Epidermal melanocyte (primary cell): ENCODE data around the gene LILRB5.
"Not testable (repeated sequence)": the region's sequence is repeated elsewhere in the genome, so short reads cannot be mapped to it uniquely, and the experiment has no call there.

ENCODE experiments used
- DNase-seq: peaks from one replicate; pipeline ENCODE4 v3.0.0; 2011; ENCODE audit warnings: low spot score; ENCODE audit not compliant: insufficient read length

LILRB5 gene

DNA sequence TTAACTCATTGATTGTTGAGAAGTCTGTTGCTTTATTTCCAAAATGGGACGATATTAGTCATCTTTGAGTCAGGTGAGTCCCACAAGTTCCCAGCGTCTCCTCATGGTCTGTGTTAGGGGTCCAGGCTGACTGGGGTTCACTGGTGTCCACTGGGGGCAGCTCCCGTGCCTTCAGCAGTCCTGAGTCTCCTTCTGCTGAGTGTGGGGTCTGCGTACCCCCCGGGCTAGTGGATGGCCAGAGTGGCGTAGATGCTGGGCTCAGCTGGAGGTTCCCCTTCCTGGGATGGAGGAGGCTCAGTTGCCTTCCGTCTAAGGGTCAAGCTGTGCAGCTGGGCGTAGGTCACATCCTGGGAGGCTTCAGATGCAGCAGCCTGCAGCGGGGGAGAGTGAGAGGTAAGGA is 40.2 kb downstream of the LILRB5 start:
- DNase-seq: no peak

DNA sequence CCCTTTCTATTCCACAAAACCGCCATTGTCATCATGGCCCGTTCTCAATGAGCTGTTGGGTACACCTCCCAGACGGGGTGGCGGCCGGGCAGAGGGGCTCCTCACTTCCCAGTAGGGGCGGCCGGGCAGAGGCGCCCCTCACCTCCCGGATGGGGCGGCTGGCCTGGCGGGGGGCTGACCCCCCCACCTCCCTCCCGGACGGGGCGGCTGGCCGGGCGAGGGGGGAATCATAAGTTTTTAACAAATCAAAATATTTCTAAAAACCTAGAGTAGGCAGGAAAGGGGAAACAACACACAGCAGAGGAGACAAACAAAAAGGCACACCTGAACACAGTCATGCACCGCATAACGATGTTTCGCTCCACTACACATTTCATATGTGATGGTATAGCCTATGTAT is 42.3 kb downstream of the LILRB5 start:
- DNase-seq: not testable (repeated sequence)

DNA sequence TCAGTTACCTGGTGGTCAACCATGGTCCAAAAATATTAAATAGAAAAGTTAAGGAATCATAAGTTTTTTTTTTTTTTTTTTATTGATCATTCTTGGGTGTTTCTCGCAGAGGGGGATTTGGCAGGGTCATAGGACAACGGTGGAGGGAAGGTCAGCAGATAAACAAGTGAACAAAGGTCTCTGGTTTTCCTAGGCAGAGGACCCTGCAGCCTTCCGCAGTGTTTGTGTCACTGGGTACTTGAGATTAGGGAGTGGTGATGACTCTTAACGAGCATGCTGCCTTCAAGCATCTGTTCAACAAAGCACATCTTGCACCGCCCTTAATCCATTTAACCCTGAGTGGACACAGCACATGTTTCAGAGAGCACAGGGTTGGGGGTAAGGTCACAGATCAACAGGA is 42.9 kb downstream of the LILRB5 start:
- not testable (repeated sequence) for DNase-seq

GRCh38 chr19:54211235-54211634 is 45.8 kb downstream of the LILRB5 start:
- DNase-seq: no peak

- DNase-seq: peak; percentile 95
Observed at GRCh38 chr19:54209811-54210494, 47.1 kb downstream of the LILRB5 start.

DNA sequence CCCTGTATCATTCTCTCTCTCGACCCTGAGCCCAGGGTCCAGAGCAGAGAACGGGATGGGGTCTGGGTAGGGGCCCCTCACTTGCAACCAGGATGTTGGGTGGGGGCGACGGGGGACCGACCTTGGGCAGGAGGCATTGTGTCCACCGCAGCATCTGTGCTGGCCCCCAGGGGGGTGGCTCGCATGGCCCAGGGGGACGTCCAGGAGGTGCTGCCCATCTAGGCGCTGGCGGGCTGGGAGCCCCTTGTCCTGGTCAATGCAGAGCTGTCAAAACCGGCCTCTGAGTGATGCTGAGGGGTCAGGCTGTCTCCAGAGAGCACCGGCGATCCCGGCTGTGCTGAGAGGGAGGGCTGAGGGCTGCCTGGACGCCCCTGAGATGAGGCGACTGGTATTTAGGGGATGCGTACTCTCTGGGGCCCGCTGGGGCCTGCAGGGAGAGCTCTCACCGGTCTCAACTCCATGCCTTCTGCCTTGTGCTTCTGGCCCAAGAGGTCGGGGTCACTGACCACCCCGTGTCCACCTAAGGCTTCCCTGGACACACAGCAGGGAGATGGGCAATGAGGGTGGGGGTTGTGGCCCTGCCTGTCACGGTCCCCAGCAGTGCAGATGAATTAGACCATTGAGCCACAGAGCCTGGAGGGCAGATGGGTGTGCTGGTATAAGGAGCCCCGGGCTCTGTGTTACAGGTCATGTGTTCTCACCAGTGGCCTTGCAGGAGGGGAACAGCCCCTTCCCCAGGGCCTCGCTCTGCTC is 47.8 kb downstream of the LILRB5 start:
- no peak for DNase-seq

DNA sequence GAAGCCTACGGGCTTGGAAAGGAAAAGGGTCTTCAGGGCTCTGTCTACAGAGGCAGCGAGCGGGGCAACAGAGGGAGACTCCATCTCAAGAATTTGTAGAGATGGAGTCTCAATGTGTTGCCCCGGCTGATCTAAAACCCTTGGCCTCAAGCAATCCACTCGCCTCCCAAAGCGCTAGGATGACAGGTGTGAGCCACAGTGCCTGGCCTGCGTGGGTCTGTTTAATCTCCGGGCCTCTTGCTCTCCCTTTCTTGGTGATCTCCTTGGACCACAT is 48.4 kb downstream of the LILRB5 start:
- DNase-seq: no peak

GRCh38 chr19:54207983-54208783 is 48.9 kb downstream of the LILRB5 start:
- DNase-seq: no peak

- no peak for DNase-seq
Observed at GRCh38 chr19:54207676-54207982, 49.4 kb downstream of the LILRB5 start.

DNA sequence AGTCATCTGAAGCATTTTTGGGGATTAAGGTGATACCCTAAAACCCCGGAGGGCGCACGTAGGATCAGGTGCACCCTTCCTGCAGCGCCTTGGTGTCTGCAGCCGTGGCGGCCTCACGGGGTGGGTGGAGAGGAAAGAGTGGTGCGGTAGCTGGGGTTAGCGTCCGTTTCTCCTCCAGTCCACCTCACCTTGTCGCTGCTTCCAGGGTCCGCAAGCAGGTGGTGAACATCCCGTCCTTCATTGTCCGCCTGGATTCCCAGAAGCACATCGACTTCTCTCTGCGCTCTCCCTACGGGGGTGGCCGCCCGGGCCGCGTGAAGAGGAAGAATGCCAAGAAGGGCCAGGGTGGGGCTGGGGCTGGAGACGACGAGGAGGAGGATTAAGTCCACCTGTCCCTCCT is 49.9 kb downstream of the LILRB5 start:
- DNase-seq: not testable (repeated sequence)

- no peak for DNase-seq
Observed at GRCh38 chr19:54206831-54207177, 50.3 kb downstream of the LILRB5 start.

DNA sequence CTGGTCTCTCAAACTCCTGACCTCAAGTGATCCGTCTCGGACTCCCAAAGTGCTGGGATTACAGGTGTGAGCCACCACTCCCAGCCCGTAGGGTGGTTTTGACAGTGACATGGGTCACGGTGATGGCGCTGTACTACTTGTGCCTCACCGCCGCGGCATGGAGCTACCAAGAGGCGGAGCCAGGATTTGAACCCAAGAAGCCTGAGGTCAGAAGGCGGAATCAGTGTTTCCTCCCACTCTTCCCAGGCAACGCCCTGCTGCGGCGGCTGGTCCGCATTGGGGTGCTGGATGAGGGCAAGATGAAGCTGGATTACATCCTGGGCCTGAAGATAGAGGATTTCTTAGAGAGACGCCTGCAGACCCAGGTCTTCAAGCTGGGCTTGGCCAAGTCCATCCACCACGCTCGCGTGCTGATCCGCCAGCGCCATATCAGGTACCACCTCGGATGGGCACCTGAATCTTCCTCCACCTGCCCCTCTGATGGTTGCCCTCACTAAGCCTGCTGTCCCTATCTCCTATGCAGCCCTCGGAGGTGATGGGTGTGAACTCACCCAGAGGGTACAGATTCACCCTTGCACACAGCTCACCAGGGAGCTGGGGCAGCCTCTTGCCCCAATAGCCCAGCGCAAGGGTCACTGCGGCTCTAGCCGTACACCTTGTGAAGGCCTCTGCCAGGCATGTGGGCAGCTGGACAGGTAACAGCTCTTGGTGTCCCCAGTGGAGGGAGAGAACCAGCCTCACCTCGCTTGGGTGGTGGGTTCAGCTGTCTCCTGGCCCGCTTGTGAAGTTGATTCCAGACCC is 50.8 kb downstream of the LILRB5 start:
- no peak for DNase-seq

DNA sequence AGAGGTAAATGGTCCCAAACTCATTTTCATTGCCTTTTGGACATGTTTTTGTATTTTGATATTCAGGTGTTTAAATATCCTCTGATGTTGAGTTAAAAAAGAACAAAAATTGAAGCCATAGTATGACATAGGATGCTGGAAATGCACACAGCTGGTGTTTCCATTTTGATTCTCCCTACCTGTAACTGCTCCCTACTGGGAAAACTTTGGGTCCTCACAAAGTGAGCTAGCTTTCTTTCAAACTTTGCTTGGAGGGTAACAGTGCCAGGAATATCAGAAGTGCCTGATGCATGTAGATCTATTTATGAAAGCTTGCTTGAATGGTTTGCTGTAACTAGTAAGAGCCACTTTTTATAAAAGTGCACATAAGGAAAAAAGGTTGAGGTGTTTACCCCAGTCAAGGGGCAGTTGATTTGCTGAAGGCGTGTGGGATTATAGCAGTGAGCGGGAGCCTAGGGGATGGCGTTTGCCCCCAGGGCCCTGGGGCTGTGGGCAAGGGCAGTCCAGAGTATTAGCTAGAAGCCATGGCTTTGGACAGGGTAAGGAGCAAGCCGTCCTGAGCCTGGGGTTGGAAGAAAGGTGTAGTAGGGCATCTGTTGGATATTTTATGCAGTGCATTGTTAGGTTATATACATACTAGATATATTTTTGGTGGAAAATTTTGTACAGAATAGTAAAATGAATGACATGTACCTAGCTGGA is 52.2 kb downstream of the LILRB5 start:
- DNase-seq: no peak

DNA sequence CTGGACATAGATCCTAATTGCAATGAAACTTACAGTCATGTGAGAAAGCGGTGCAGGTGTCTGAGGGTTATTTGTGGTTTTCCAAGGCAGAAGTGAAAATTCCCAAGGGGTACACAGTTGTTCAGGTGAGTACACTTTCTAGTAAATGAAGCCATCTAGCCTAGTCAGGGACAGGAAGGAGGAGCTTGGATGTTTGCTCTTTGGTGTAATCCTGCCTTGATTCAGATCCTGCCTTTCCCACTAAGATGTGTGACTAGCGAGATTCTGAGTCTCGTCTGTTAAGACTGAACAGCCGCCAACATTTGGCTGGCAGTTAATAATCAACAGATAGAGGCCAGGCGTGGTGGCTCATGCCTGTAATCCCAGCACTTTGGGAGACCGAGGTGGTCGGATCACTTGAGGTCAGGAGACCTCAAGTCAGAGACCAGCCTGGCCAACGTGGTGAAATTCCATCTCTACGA is 53.9 kb downstream of the LILRB5 start:
- no peak for DNase-seq

DNA sequence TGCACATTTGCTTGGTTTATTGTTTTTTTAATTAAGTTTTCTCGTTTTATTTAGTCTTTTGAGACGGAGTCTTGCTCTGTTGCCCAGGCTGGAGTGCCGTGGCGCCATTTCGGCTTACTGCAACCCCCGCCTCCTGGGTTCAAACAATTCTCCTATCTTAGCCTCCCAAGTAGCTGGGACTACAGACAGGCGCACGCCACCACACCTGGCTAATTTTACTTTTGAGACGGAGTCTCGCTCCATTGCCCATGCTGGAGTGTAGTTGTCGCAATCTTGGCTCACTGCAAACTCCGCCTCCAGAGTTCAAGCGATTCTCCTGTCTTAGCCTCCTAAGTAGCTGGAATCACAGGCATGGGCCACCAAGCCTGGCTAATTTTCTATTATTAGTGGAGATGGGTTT is 55.1 kb downstream of the LILRB5 start:
- DNase-seq: no peak

DNA sequence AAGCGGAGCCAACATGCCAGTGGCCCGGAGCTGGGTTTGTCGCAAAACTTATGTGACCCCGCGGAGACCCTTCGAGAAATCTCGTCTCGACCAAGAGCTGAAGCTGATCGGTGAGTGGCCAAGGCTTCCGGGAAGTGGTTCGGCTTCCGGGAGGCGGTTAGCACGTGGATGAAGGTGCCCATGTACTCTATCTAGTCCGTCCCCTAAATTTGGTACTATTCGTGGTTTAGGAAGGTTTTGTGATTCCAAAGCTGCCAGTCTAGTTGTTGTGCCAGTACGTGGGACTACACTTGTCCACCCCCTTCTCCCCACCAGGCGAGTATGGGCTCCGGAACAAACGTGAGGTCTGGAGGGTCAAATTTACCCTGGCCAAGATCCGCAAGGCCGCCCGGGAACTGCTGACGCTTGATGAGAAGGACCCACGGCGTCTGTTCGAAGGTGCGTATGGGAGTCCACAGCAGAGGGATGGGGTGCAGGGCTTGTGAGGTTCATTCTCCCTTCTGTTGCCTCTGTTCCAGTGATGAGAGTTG is 55.8 kb downstream of the LILRB5 start:
- DNase-seq: no peak
